AG08396 (cell line): ENCODE measurements around the gene SPRY2.
"Not testable (repeated sequence)": the region's sequence is repeated elsewhere in the genome, so short reads cannot be mapped to it uniquely, and the experiment has no call there.

Source experiments
- DNase-seq: peaks from one replicate; pipeline ENCODE4 v3.0.0; 2012; ENCODE audit warnings: low spot score, mixed read lengths

SPRY2 gene

GRCh38 chr13:80341101-80341755 lies at the start of gene SPRY2:
SPRY2 (minus strand) TSS chr13:80341126; CDS start chr13:80337705, 3,421 bp downstream.
- peak; percentile 94 for DNase-seq

GRCh38 chr13:80390338-80390737 lies 49.4 kb upstream of the SPRY2 start:
- DNase-seq: no peak

- DNase-seq: no peak
Measured at GRCh38 chr13:80389073-80390038, 48.4 kb upstream of the SPRY2 start.

GRCh38 chr13:80388506-80388905 lies 47.6 kb upstream of the SPRY2 start:
- no peak for DNase-seq

- DNase-seq: no peak
Measured at GRCh38 chr13:80386592-80386991, 45.7 kb upstream of the SPRY2 start.

GRCh38 chr13:80386002-80386401 lies 45.1 kb upstream of the SPRY2 start:
- no peak for DNase-seq

- no peak for DNase-seq
Measured at GRCh38 chr13:80382576-80382975, 41.6 kb upstream of the SPRY2 start.

GRCh38 chr13:80379245-80379644 lies 38.3 kb upstream of the SPRY2 start:
- no peak for DNase-seq

- no peak for DNase-seq
Measured at GRCh38 chr13:80376554-80376953, 35.6 kb upstream of the SPRY2 start.

GRCh38 chr13:80374901-80375300 lies 34.0 kb upstream of the SPRY2 start:
- DNase-seq: no peak

GRCh38 chr13:80374444-80374843 lies 33.5 kb upstream of the SPRY2 start:
- no peak for DNase-seq

- DNase-seq: no peak
Measured at GRCh38 chr13:80371840-80372509, 31.0 kb upstream of the SPRY2 start.

- DNase-seq: no peak
Measured at GRCh38 chr13:80367473-80367872, 26.5 kb upstream of the SPRY2 start.

- peak; percentile 46 for DNase-seq
Measured at GRCh38 chr13:80363890-80364503, 23.1 kb upstream of the SPRY2 start.

GRCh38 chr13:80362481-80362880 lies 21.6 kb upstream of the SPRY2 start:
- no peak for DNase-seq

GRCh38 chr13:80361883-80362327 lies 21.0 kb upstream of the SPRY2 start:
- no peak for DNase-seq

- no peak for DNase-seq
Measured at GRCh38 chr13:80361298-80361697, 20.4 kb upstream of the SPRY2 start.

GRCh38 chr13:80360453-80360800 lies 19.5 kb upstream of the SPRY2 start:
- DNase-seq: no peak

GRCh38 chr13:80359778-80360452 lies 19.0 kb upstream of the SPRY2 start:
- DNase-seq: no peak

- no peak for DNase-seq
Measured at GRCh38 chr13:80359414-80359777, 18.5 kb upstream of the SPRY2 start.

- not testable (repeated sequence) for DNase-seq
Measured at GRCh38 chr13:80355496-80356094, 14.7 kb upstream of the SPRY2 start.
